Choroid plexus epithelial cell (primary cell): ENCODE data around the gene ERP27.

Source experiments
- DNase-seq: peaks from one replicate; pipeline ENCODE4 v3.0.0-alpha.2; 2010; ENCODE audit warnings: low read depth
- H3K4me3 ChIP-seq: 2 replicates; pipeline ENCODE4 v1.5.1; 2011; ENCODE audit warnings: low read depth, mild to moderate bottlenecking, control low read depth, low read length, moderate library complexity
- CTCF ChIP-seq: conservative IDR thresholded peaks from 2 replicates; pipeline ENCODE4 v1.5.1; 2011; ENCODE audit warnings: low read depth, mild to moderate bottlenecking, control low read depth, inconsistent platforms, low read length, moderate library complexity

ERP27 gene

GRCh38 chr12:14968478-14968877, 30.1 kb upstream of the ERP27 start:
- DNase-seq: no peak
- H3K4me3 ChIP-seq: no peak overlapping the region
- no peak for TF ChIP-seq CTCF

- no peak for TF ChIP-seq CTCF
- DNase-seq: no peak
- H3K4me3 ChIP-seq: no peak overlapping the region
Observed at GRCh38 chr12:14965221-14965620, 26.9 kb upstream of the ERP27 start.

- TF ChIP-seq CTCF: no peak
- no peak for DNase-seq
- no peak overlapping the region for H3K4me3 ChIP-seq
Observed at GRCh38 chr12:14964406-14964805, 26.1 kb upstream of the ERP27 start.

GRCh38 chr12:14963520-14963919, 25.2 kb upstream of the ERP27 start:
- no peak overlapping the region for H3K4me3 ChIP-seq
- TF ChIP-seq CTCF: no peak

GRCh38 chr12:14962797-14963196, 24.5 kb upstream of the ERP27 start:
- DNase-seq: no peak
- no peak for TF ChIP-seq CTCF
- H3K4me3 ChIP-seq: no peak overlapping the region

More at GRCh38 chr12:14963520-14963919, 25.2 kb upstream of the ERP27 start:
- no peak for DNase-seq

GRCh38 chr12:14962153-14962539, 23.8 kb upstream of the ERP27 start:
- DNase-seq: no peak
- no peak for TF ChIP-seq CTCF
- no peak overlapping the region for H3K4me3 ChIP-seq

GRCh38 chr12:14961466-14962152, 23.3 kb upstream of the ERP27 start, which contains the start of gene ARHGDIB:
TSS of gene ARHGDIB (minus strand) at chr12:14961601. CDS start at chr12:14950712, 10,889 bp downstream.
- peak; percentile 34 for DNase-seq
- peak within 1 kb of the TSS; percentile 59 for H3K4me3 ChIP-seq
- TF ChIP-seq CTCF: no peak
